Trophoblast cell (in vitro differentiated cells and primary cell): ENCODE measurements around the gene TCP10L.

Experiments
- DNase-seq, 2 donors: peaks; one replicate each; pipeline ENCODE4 v3.0.0-alpha.2; 2016
- H2AFZ ChIP-seq: 2 replicates; pipeline ENCODE4 v1.6.1; 2013; ENCODE audit warnings: low read length, moderate library complexity, mild to moderate bottlenecking; ENCODE audit not compliant: insufficient read depth, poor library complexity
- H2AK5ac ChIP-seq: 2 replicates; pipeline ENCODE4 v1.6.1; 2013; ENCODE audit warnings: mild to moderate bottlenecking, low read length
- H2BK120ac ChIP-seq: 2 replicates; pipeline ENCODE4 v1.6.1; 2013; ENCODE audit warnings: low read length, mild to moderate bottlenecking, moderate library complexity; ENCODE audit not compliant: insufficient read depth, poor library complexity
- H2BK12ac ChIP-seq: 2 replicates; pipeline ENCODE4 v1.6.1; 2013; ENCODE audit warnings: mild to moderate bottlenecking, low read length, moderate library complexity
- H2BK5ac ChIP-seq: 2 replicates; pipeline ENCODE4 v1.6.1; 2013; ENCODE audit warnings: low read length, low read depth, moderate library complexity, mild to moderate bottlenecking; ENCODE audit not compliant: poor library complexity
- H3K14ac ChIP-seq: 2 replicates; pipeline ENCODE4 v1.6.1; 2013; ENCODE audit warnings: mild to moderate bottlenecking, low read length
- H3K18ac ChIP-seq: 2 replicates; pipeline ENCODE4 v1.6.1; 2013; ENCODE audit warnings: mild to moderate bottlenecking, low read length
- H3K23ac ChIP-seq: 2 replicates; pipeline ENCODE4 v1.6.1; 2013; ENCODE audit warnings: low read length
- H3K27ac ChIP-seq: 2 replicates; pipeline ENCODE4 v1.5.1; 2013; ENCODE audit warnings: low read depth, mild to moderate bottlenecking, inconsistent platforms, low read length, moderate library complexity
- H3K27me3 ChIP-seq: 2 replicates; pipeline ENCODE4 v1.6.1; 2013; ENCODE audit warnings: inconsistent platforms, mild to moderate bottlenecking, low read length, moderate library complexity; ENCODE audit not compliant: insufficient read depth
- H3K36me3 ChIP-seq, 2 experiments: 1 replicate in 1 of 2; 2 replicates in 1 of 2; pipeline ENCODE4 v1.6.1; 2013; ENCODE audit warnings: low read length in 2 of 2, mild to moderate bottlenecking in 2 of 2, moderate library complexity in 1 of 2; ENCODE audit not compliant: insufficient read depth in 2 of 2, control insufficient read depth in 1 of 2
- H3K4ac ChIP-seq: 2 replicates; pipeline ENCODE4 v1.6.1; 2013; ENCODE audit warnings: low read depth, mild to moderate bottlenecking, low read length, moderate library complexity
- H3K4me1 ChIP-seq, 2 experiments: 1 replicate in 1 of 2; 2 replicates in 1 of 2; pipeline ENCODE4 v1.6.1; 2013; ENCODE audit warnings: low read length in 2 of 2, mild to moderate bottlenecking in 2 of 2, moderate library complexity in 1 of 2; ENCODE audit not compliant: insufficient read depth in 2 of 2, control insufficient read depth in 1 of 2
- H3K4me2 ChIP-seq: 2 replicates; pipeline ENCODE4 v1.6.1; 2013; ENCODE audit warnings: inconsistent platforms, mild to moderate bottlenecking, low read length, moderate library complexity
- H3K4me3 ChIP-seq: 2 replicates; pipeline ENCODE4 v1.5.1; 2013; ENCODE audit warnings: mild to moderate bottlenecking, low read depth, low read length, inconsistent platforms
- H3K79me1 ChIP-seq: one replicate; pipeline ENCODE4 v1.6.1; 2013; ENCODE audit warnings: low read length
- H3K79me2 ChIP-seq: 2 replicates; pipeline ENCODE4 v1.6.1; 2013; ENCODE audit warnings: low read length, mild to moderate bottlenecking; ENCODE audit not compliant: control insufficient read depth, insufficient read depth, poor library complexity
- H3K9ac ChIP-seq: 2 replicates; pipeline ENCODE4 v1.6.1; 2013; ENCODE audit warnings: mild to moderate bottlenecking, low read length
- H3K9me3 ChIP-seq: 2 replicates; pipeline ENCODE4 v1.6.1; 2013; ENCODE audit warnings: low read depth, mild to moderate bottlenecking, control low read depth, inconsistent platforms, low read length; ENCODE audit not compliant: insufficient read depth
- H4K12ac ChIP-seq: 2 replicates; pipeline ENCODE4 v1.6.1; 2013; ENCODE audit warnings: low read depth, mild to moderate bottlenecking, low read length, moderate library complexity
- H4K8ac ChIP-seq: 2 replicates; pipeline ENCODE4 v1.6.1; 2013; ENCODE audit warnings: low read depth, mild to moderate bottlenecking, low read length, moderate library complexity
- H4K91ac ChIP-seq: one replicate; pipeline ENCODE4 v1.6.1; 2013; ENCODE audit warnings: low read depth, mild to moderate bottlenecking, low read length, moderate library complexity
- WGBS: extraction: QIAGEN DNeasy Blood & Tissue Kit; methylation state at CpG from one replicate; pipeline ENCODE4 v1.1.7; 2013; ENCODE audit warnings: missing lambda C conversion rate; ENCODE audit not compliant: insufficient read length, insufficient coverage; ENCODE audit errors: extremely low coverage; 5-methylcytosine and 5-hydroxymethylcytosine counted together

Gene TCP10L

GRCh38 chr21:32559006-32559610, 26.2 kb downstream of the TCP10L start:
- H3K14ac ChIP-seq = no peak overlapping the region
- no peak overlapping the region for H4K12ac ChIP-seq
- no peak overlapping the region for H3K23ac ChIP-seq
- no peak overlapping the region for H3K18ac ChIP-seq
- no peak overlapping the region for H3K27ac ChIP-seq
- WGBS = no CpG with 5 or more reads among the region's 6 CpGs
- H3K4me1 ChIP-seq = no peaks in the 10 kb centered on the region
- no peaks in the 10 kb centered on the region for H3K27me3 ChIP-seq
- DNase-seq = no peak
- no peak overlapping the region for H3K4ac ChIP-seq
- H2BK120ac ChIP-seq = no peak overlapping the region
- H2AK5ac ChIP-seq = no peak overlapping the region
- no peaks in the 10 kb centered on the region for H3K79me1 ChIP-seq
- H2BK12ac ChIP-seq = no peak overlapping the region
- H3K36me3 ChIP-seq = no peaks in the 10 kb centered on the region
- no peak overlapping the region for H2AFZ ChIP-seq
- H3K79me2 ChIP-seq = no peaks in the 10 kb centered on the region
- H2BK5ac ChIP-seq = no peak overlapping the region
- no peak overlapping the region for H4K8ac ChIP-seq
- H3K4me2 ChIP-seq = no peak overlapping the region
- no peak overlapping the region for H4K91ac ChIP-seq
- H3K4me3 ChIP-seq = no peak overlapping the region
- H3K9me3 ChIP-seq = no peaks in the 10 kb centered on the region
- H3K9ac ChIP-seq = no peak overlapping the region

GRCh38 chr21:32558106-32558505, 27.2 kb downstream of the TCP10L start:
- H2BK5ac ChIP-seq = no peak overlapping the region

GRCh38 chr21:32554832-32555638, 30.3 kb downstream of the TCP10L start:
- H2BK5ac ChIP-seq = no peak overlapping the region
- no peak overlapping the region for H3K4ac ChIP-seq
- no peak overlapping the region for H4K8ac ChIP-seq
- no peaks in the 10 kb centered on the region for H3K79me2 ChIP-seq
- H3K9me3 ChIP-seq = no peaks in the 10 kb centered on the region
- DNase-seq = no peak
- no peak overlapping the region for H4K91ac ChIP-seq
- H3K27ac ChIP-seq = no peak overlapping the region
- H3K4me1 ChIP-seq = no peaks in the 10 kb centered on the region
- no peak overlapping the region for H3K4me2 ChIP-seq
- H2AK5ac ChIP-seq = no peak overlapping the region
- no peak overlapping the region for H2AFZ ChIP-seq
- no peak overlapping the region for H2BK120ac ChIP-seq
- H3K23ac ChIP-seq = no peak overlapping the region
- no peak overlapping the region for H2BK12ac ChIP-seq
- H3K14ac ChIP-seq = no peak overlapping the region
- no peak overlapping the region for H3K9ac ChIP-seq
- H3K27me3 ChIP-seq = no peaks in the 10 kb centered on the region
- H3K18ac ChIP-seq = no peak overlapping the region
- no CpG with 5 or more reads among the region's 4 CpGs for WGBS
- H3K4me3 ChIP-seq = no peak overlapping the region
- H4K12ac ChIP-seq = no peak overlapping the region
- H3K36me3 ChIP-seq = no peaks in the 10 kb centered on the region
- no peaks in the 10 kb centered on the region for H3K79me1 ChIP-seq

More at GRCh38 chr21:32558106-32558505, 27.2 kb downstream of the TCP10L start:
- H3K79me1 ChIP-seq = no peaks in the 10 kb centered on the region
- no peak overlapping the region for H2AFZ ChIP-seq
- no peaks in the 10 kb centered on the region for H3K9me3 ChIP-seq
- no peak overlapping the region for H3K14ac ChIP-seq
- H3K79me2 ChIP-seq = no peaks in the 10 kb centered on the region
- no peak overlapping the region for H3K4me2 ChIP-seq
- no peak overlapping the region for H3K4me3 ChIP-seq
- H3K23ac ChIP-seq = no peak overlapping the region
- no peak overlapping the region for H2AK5ac ChIP-seq
- H4K8ac ChIP-seq = no peak overlapping the region
- no peak overlapping the region for H3K4ac ChIP-seq
- WGBS = no CpG with 5 or more reads among the region's 3 CpGs
- H4K12ac ChIP-seq = no peak overlapping the region
- no peak for DNase-seq
- H4K91ac ChIP-seq = no peak overlapping the region
- H3K36me3 ChIP-seq = no peaks in the 10 kb centered on the region
- H3K18ac ChIP-seq = no peak overlapping the region
- H3K4me1 ChIP-seq = no peaks in the 10 kb centered on the region
- H3K27me3 ChIP-seq = no peaks in the 10 kb centered on the region
- no peak overlapping the region for H3K27ac ChIP-seq
- no peak overlapping the region for H3K9ac ChIP-seq
- H2BK12ac ChIP-seq = no peak overlapping the region
- H2BK120ac ChIP-seq = no peak overlapping the region

GRCh38 chr21:32549886-32550285, 35.4 kb downstream of the TCP10L start:
- H3K4ac ChIP-seq = no peak overlapping the region
- no peak overlapping the region for H3K4me3 ChIP-seq
- H2AFZ ChIP-seq = no peak overlapping the region
- H2BK12ac ChIP-seq = no peak overlapping the region
- H3K79me1 ChIP-seq = no peaks in the 10 kb centered on the region
- no peak for DNase-seq
- no peaks in the 10 kb centered on the region for H3K4me1 ChIP-seq
- no peak overlapping the region for H3K4me2 ChIP-seq
- WGBS = no CpG with 5 or more reads among the region's 3 CpGs
- H2BK5ac ChIP-seq = no peak overlapping the region
- no peak overlapping the region for H3K27ac ChIP-seq
- H4K12ac ChIP-seq = no peak overlapping the region
- no peak overlapping the region for H4K8ac ChIP-seq
- no peaks in the 10 kb centered on the region for H3K36me3 ChIP-seq
- H3K14ac ChIP-seq = no peak overlapping the region
- no peak overlapping the region for H3K18ac ChIP-seq
- no peak overlapping the region for H3K23ac ChIP-seq
- H2AK5ac ChIP-seq = no peak overlapping the region
- H3K9ac ChIP-seq = no peak overlapping the region
- H4K91ac ChIP-seq = no peak overlapping the region
- no peaks in the 10 kb centered on the region for H3K27me3 ChIP-seq
- H2BK120ac ChIP-seq = no peak overlapping the region
- H3K9me3 ChIP-seq = no peaks in the 10 kb centered on the region
- no peaks in the 10 kb centered on the region for H3K79me2 ChIP-seq
